ENCODE results near the gene FAM200B. TPM values are rescaled to one million over a fixed set of nuclear protein-coding genes. Genes with fewer than 3 reads are reported as not detected.

The FAM200B gene
- total RNA-seq, 1 experiment from 2014 or later = 29.0 TPM

GRCh38 chr4:15682242-15683142 is 865 bp downstream of the FAM200B start:
- intact Hi-C loops (cut with micrococcal nuclease; ENCODE audit: unreplicated experiment) = no loop called here
- peak overlapping the region; percentile 92 for H3K27ac ChIP-seq (ENCODE audit: low read depth, low read length, poor library complexity, severe bottlenecking)
- peak overlapping the region; percentile 67 for H3K4me3 ChIP-seq (ENCODE audit: low read depth, low read length, poor library complexity, severe bottlenecking)
- TF ChIP-seq CTCF (conservative IDR thresholded peaks at IDR 0.05; ENCODE audit: low read depth, low read length) = no peak
- no peak for TF ChIP-seq EZH2 (IDR thresholded peaks at IDR 0.05; ENCODE audit: borderline replicate concordance, low read depth, low read length, poor library complexity, severe bottlenecking)
- CTCF ChIA-PET = no interaction called here
- no TSS peak for BruUV-seq (replicated peaks)
- peaks cover 22% of the 10 kb centered on the region for H3K36me3 ChIP-seq (ENCODE audit: insufficient read depth, low read length, poor library complexity, severe bottlenecking)
- no peaks in the 10 kb centered on the region for H3K9me3 ChIP-seq (ENCODE audit: low read depth, low read length, poor library complexity, severe bottlenecking)
- no peaks in the 10 kb centered on the region for H3K27me3 ChIP-seq (replicated peaks; ENCODE audit: insufficient read depth, low read depth, low read length, poor library complexity)
- no peak for DNase-seq (ENCODE audit: low spot score)
- H3K4me1 ChIP-seq (ENCODE audit: insufficient read depth, low read length, poor library complexity, severe bottlenecking) = peaks cover 36% of the 10 kb centered on the region
- POLR2A ChIA-PET (ENCODE audit: low non-redundant PET) = interaction anchor here (0.6 kb wide), 1 partner anchor 159 kb away, joined by 5 read pairs; no protein-coding TSS in a partner anchor

GRCh38 chr4:15683143-15683495 is 1.5 kb downstream of the FAM200B start:
- DNase-seq (ENCODE audit: low spot score) = no peak
- Histone ChIP-seq H3K4me1 (ENCODE audit: insufficient read depth, low read length, poor library complexity, severe bottlenecking) (peaks cover 39% of the 10 kb centered on the region), H3K36me3 (ENCODE audit: insufficient read depth, low read length, poor library complexity, severe bottlenecking) (peaks cover 24% of the 10 kb centered on the region), H3K27ac (ENCODE audit: low read depth, low read length, poor library complexity, severe bottlenecking) (no peak overlapping the region), H3K27me3 (replicated peaks; ENCODE audit: insufficient read depth, low read depth, low read length, poor library complexity) (no peaks in the 10 kb centered on the region), H3K9me3 (ENCODE audit: low read depth, low read length, poor library complexity, severe bottlenecking) (no peaks in the 10 kb centered on the region), H3K4me3 (ENCODE audit: low read depth, low read length, poor library complexity, severe bottlenecking) (peak overlapping the region; percentile 67)
- intact Hi-C loops (cut with micrococcal nuclease; ENCODE audit: unreplicated experiment) = no loop called here
- no TSS peak for BruUV-seq (replicated peaks)
- POLR2A ChIA-PET (ENCODE audit: low non-redundant PET) = interaction anchor here (0.7 kb wide), 1 partner anchor 1641 kb away, joined by 3 read pairs; no protein-coding TSS in a partner anchor
- CTCF ChIA-PET = no interaction called here
- TF ChIP-seq EZH2 (IDR thresholded peaks at IDR 0.05; ENCODE audit: borderline replicate concordance, low read depth, low read length, poor library complexity, severe bottlenecking) (no peak), CTCF (conservative IDR thresholded peaks at IDR 0.05; ENCODE audit: low read depth, low read length) (no peak)

GRCh38 chr4:15684498-15684897 is 2.9 kb downstream of the FAM200B start:
- Histone ChIP-seq H3K27me3 (replicated peaks; ENCODE audit: insufficient read depth, low read depth, low read length, poor library complexity) (no peaks in the 10 kb centered on the region), H3K27ac (ENCODE audit: low read depth, low read length, poor library complexity, severe bottlenecking) (no peak overlapping the region), H3K9me3 (ENCODE audit: low read depth, low read length, poor library complexity, severe bottlenecking) (no peaks in the 10 kb centered on the region), H3K36me3 (ENCODE audit: insufficient read depth, low read length, poor library complexity, severe bottlenecking) (peaks cover 24% of the 10 kb centered on the region), H3K4me3 (ENCODE audit: low read depth, low read length, poor library complexity, severe bottlenecking) (no peak overlapping the region), H3K4me1 (ENCODE audit: insufficient read depth, low read length, poor library complexity, severe bottlenecking) (peaks cover 32% of the 10 kb centered on the region)
- ChIA-PET CTCF (no interaction called here), POLR2A (ENCODE audit: low non-redundant PET) (no interaction called here)
- DNase-seq (ENCODE audit: low spot score) = no peak
- no TSS peak for BruUV-seq (replicated peaks)
- intact Hi-C loops (cut with micrococcal nuclease; ENCODE audit: unreplicated experiment) = no loop called here
- no peak for TF ChIP-seq EZH2 (IDR thresholded peaks at IDR 0.05; ENCODE audit: borderline replicate concordance, low read depth, low read length, poor library complexity, severe bottlenecking)
- TF ChIP-seq CTCF (conservative IDR thresholded peaks at IDR 0.05; ENCODE audit: low read depth, low read length) = no peak
